NCI-H128 (cell line): Measurements from ENCODE around the gene HEXA.

Source experiments
- DNase-seq: peaks from one replicate; lab custom pipeline; 2025; ENCODE audit not compliant: unreplicated experiment; lab: John Stamatoyannopoulos, UW

Gene HEXA

GRCh38 chr15:72323752-72324151 is 52.1 kb downstream of the HEXA start:
- no peak for DNase-seq

GRCh38 chr15:72319985-72320671 is 55.7 kb downstream of the HEXA start, which contains the start of gene CELF6:
Gene CELF6 (minus strand): TSS chr15:72320157. CDS start chr15:72319874, 283 bp downstream.
- DNase-seq: peak; percentile 57

- no peak for DNase-seq
Observed at GRCh38 chr15:72319360-72319984, 56.3 kb downstream of the HEXA start.

GRCh38 chr15:72318408-72318942 is 57.3 kb downstream of the HEXA start:
- DNase-seq: no peak

GRCh38 chr15:72315706-72316370 is 60.0 kb downstream of the HEXA start:
- DNase-seq: no peak

GRCh38 chr15:72313881-72314280 is 61.9 kb downstream of the HEXA start:
- DNase-seq: no peak

GRCh38 chr15:72313448-72313840 is 62.4 kb downstream of the HEXA start:
- DNase-seq: no peak

GRCh38 chr15:72312605-72313447 is 63.0 kb downstream of the HEXA start:
- no peak for DNase-seq

GRCh38 chr15:72307026-72307425 is 68.8 kb downstream of the HEXA start:
- DNase-seq: no peak

- DNase-seq: no peak
Observed at GRCh38 chr15:72306211-72306785, 69.5 kb downstream of the HEXA start.

GRCh38 chr15:72304596-72304995 is 71.2 kb downstream of the HEXA start:
- DNase-seq: no peak

- no peak for DNase-seq
Observed at GRCh38 chr15:72302955-72303354, 72.9 kb downstream of the HEXA start.
